HCT116 (cell line): Measurements from ENCODE around the gene GASK1A. TPM values are rescaled to one million over a fixed set of nuclear protein-coding genes. Genes with fewer than 3 reads are reported as not detected.

Experiments used
- ATAC-seq: fragments of 200-7000 bp; cut with Tn5 transposase; 2 replicates; pipeline ENCODE4 v1.9.1; 2020; ENCODE audit warnings: mild to moderate bottlenecking, moderate library complexity
- BruUV-seq: library from RNA; stranded (reverse); fragments of 400-500 nt; replicated peaks from 2 replicates; lab custom pipeline; 2021; lab: Mats Ljungman, UMichigan
- CTCF ChIA-PET: fragments of 300-600 bp; sonication (Branson Sonifier 250); formaldehyde crosslinking; loops from one replicate; lab custom pipeline; 2021; ENCODE audit warnings: antibody characterized with exemption; lab: Charles Lee
- POLR2A ChIA-PET: fragments of 300-600, 350-600 bp; sonication (Branson Sonifier 250); formaldehyde crosslinking; loops from one replicate; lab custom pipeline; 2021; ENCODE audit warnings: antibody characterized with exemption; lab: Charles Lee
- RAD21 ChIA-PET, 2 experiments: fragments of 300-600 bp; sonication (Branson Sonifier 250); formaldehyde crosslinking; loops; one replicate each; lab custom pipeline; 2023; ENCODE audit warnings: low total read pairs in 2 of 2; ENCODE audit not compliant: uncharacterized antibody in 2 of 2, unreplicated experiment in 2 of 2, low non-redundant PET in 1 of 2; lab: Charles Lee
- DNase-seq: peaks from one replicate; pipeline ENCODE4 v3.0.0-alpha.2; 2010; ENCODE audit warnings: low read depth, low spot score
- H2AFZ ChIP-seq: fragments of 200-600 bp; shearing (Covaris generic), sonication (generic); 2 replicates; pipeline ENCODE4 v1.6.1; 2017; ENCODE audit warnings: low read depth, mixed run types, mixed read lengths, antibody characterized with exemption, low read length; ENCODE audit not compliant: poor library complexity, severe bottlenecking
- H3K27ac ChIP-seq: 2 replicates; pipeline ENCODE4 v1.5.1; 2012; ENCODE audit warnings: low read depth, low read length
- H3K27me3 ChIP-seq: fragments of 200-600 bp; sonication (generic); 2 replicates; pipeline ENCODE4 v1.6.1; 2016; ENCODE audit warnings: mixed run types, low read length, mixed read lengths; ENCODE audit not compliant: insufficient read depth
- H3K36me3 ChIP-seq, 2 experiments: fragments of 200-500 bp in 1 of 2; fragments of 200-600 bp in 1 of 2; sonication (Bioruptor generic) in 1 of 2; sonication (generic) in 1 of 2; 2 replicates each; pipeline versions ENCODE4 v1.5.1 to v1.6.1; 2014 to 2016; ENCODE audit warnings: low read length in 2 of 2, inconsistent platforms in 1 of 2, mixed read lengths in 1 of 2, mixed run types in 1 of 2; ENCODE audit not compliant: insufficient read depth in 2 of 2, control insufficient read depth in 1 of 2
- H3K4me1 ChIP-seq, 2 experiments: fragments of 200-600 bp in 1 of 2; sonication (generic) in 1 of 2; 2 replicates each; pipeline versions ENCODE4 v1.5.1 to v1.6.1; 2012 to 2017; ENCODE audit warnings: low read length in 2 of 2, inconsistent platforms in 1 of 2, mild to moderate bottlenecking in 1 of 2, mixed read lengths in 1 of 2, mixed run types in 1 of 2, moderate library complexity in 1 of 2; ENCODE audit not compliant: insufficient read depth in 2 of 2, control insufficient read depth in 1 of 2
- H3K4me2 ChIP-seq: fragments of 200-600 bp; sonication (generic); 2 replicates; pipeline ENCODE4 v1.6.1; 2017; ENCODE audit warnings: mixed run types, low read length, mixed read lengths
- H3K4me3 ChIP-seq, 2 experiments: fragments of 200-600 bp in 1 of 2; sonication (generic) in 1 of 2; replicated peaks in 1 of 2; 2 replicates each; pipeline ENCODE4 v1.5.1; 2011 to 2016; ENCODE audit warnings: low read length in 2 of 2, control low read depth in 1 of 2, low read depth in 1 of 2, mild to moderate bottlenecking in 1 of 2, mixed read lengths in 1 of 2, mixed run types in 1 of 2
- H3K79me2 ChIP-seq: fragments of 200-600 bp; sonication (generic); 2 replicates; pipeline ENCODE4 v1.6.1; 2017; ENCODE audit warnings: mild to moderate bottlenecking, mixed run types, low read length, moderate library complexity, mixed read lengths; ENCODE audit not compliant: insufficient read depth
- H3K9ac ChIP-seq: fragments of 200-600 bp; sonication (generic); 2 replicates; pipeline ENCODE4 v1.6.1; 2016; ENCODE audit warnings: low read length, mixed read lengths
- H3K9me2 ChIP-seq: fragments of 200-600 bp; sonication (generic), shearing (Covaris generic); 2 replicates; pipeline ENCODE4 v1.6.1; 2017; ENCODE audit warnings: mixed run types, mild to moderate bottlenecking, moderate library complexity; ENCODE audit not compliant: insufficient read depth
- H3K9me3 ChIP-seq, 2 experiments: fragments of 200-500 bp in 1 of 2; fragments of 200-600 bp in 1 of 2; sonication (Bioruptor generic) in 1 of 2; sonication (generic) in 1 of 2; 2 replicates each; pipeline ENCODE4 v1.6.1; 2014 to 2017; ENCODE audit warnings: low read length in 2 of 2, mixed read lengths in 2 of 2, inconsistent platforms in 1 of 2, low read depth in 1 of 2, mild to moderate bottlenecking in 1 of 2, mixed run types in 1 of 2, moderate library complexity in 1 of 2; ENCODE audit not compliant: control insufficient read depth in 1 of 2, insufficient read depth in 1 of 2
- H4K20me1 ChIP-seq: fragments of 200-600 bp; sonication (generic), shearing (Covaris generic); 2 replicates; pipeline ENCODE4 v1.6.1; 2017; ENCODE audit warnings: mixed run types, mild to moderate bottlenecking, moderate library complexity; ENCODE audit not compliant: insufficient read depth
- ELF1 ChIP-seq: IDR thresholded peaks from 2 replicates; pipeline ENCODE4 v1.6.1; 2012; ENCODE audit warnings: low read depth, borderline replicate concordance
- EZH2 ChIP-seq: fragments of 200-600 bp; sonication (generic); IDR thresholded peaks from 2 replicates; pipeline ENCODE4 v1.6.1; 2017; ENCODE audit warnings: antibody characterized with exemption, mixed run types
- EZH2phosphoT487 ChIP-seq: fragments of 200-600 bp; IDR thresholded peaks from 2 replicates; pipeline ENCODE4 v1.6.1; 2018; ENCODE audit warnings: antibody characterized with exemption, borderline replicate concordance
- FOSL1 ChIP-seq: IDR thresholded peaks from 2 replicates; pipeline ENCODE4 v1.6.1; 2012; ENCODE audit warnings: low read depth
- JUND ChIP-seq: IDR thresholded peaks from 2 replicates; pipeline ENCODE4 v1.6.1; 2012
- POLR2A ChIP-seq: IDR thresholded peaks from 2 replicates; pipeline ENCODE4 v1.7.0; 2011; ENCODE audit warnings: borderline replicate concordance; ENCODE audit not compliant: insufficient read depth, insufficient read length; ENCODE audit errors: extremely low read depth
- POLR2AphosphoS5 ChIP-seq: IDR thresholded peaks from 2 replicates; pipeline ENCODE4 v1.6.1; 2011; ENCODE audit warnings: mild to moderate bottlenecking, low read depth, low read length, moderate library complexity
- RAD21 ChIP-seq: IDR thresholded peaks from 2 replicates; pipeline ENCODE4 v1.6.1; 2012; ENCODE audit warnings: low read depth, mild to moderate bottlenecking
- SIN3A ChIP-seq: IDR thresholded peaks from 2 replicates; pipeline ENCODE4 v1.6.1; 2012; ENCODE audit warnings: low read depth
- SP1 ChIP-seq: IDR thresholded peaks from 2 replicates; pipeline ENCODE4 v1.6.1; 2012; ENCODE audit warnings: low read depth
- SRF ChIP-seq: IDR thresholded peaks from 2 replicates; pipeline ENCODE4 v1.6.1; 2012; ENCODE audit warnings: low read depth
- ZFX ChIP-seq: fragments of 450-650 bp; IDR thresholded peaks from 2 replicates; pipeline ENCODE4 v1.6.1; 2017
- ZNF274 ChIP-seq: fragments of 200-500 bp; sonication (Bioruptor generic); IDR thresholded peaks from 2 replicates; pipeline ENCODE4 v1.6.1; 2014; ENCODE audit warnings: mild to moderate bottlenecking, low read depth, low read length, inconsistent platforms
- intact Hi-C: fragments of 100-400 bp; cut with micrococcal nuclease; formaldehyde crosslinking; loops from 2 replicates; pipeline ENCODE4 v1.10.0; 2022
- total RNA-seq: library from RNA; stranded (reverse); gene quantifications from one replicate; pipeline ENCODE4 v1.2.1, GENCODE V29; 2021; ENCODE audit not compliant: unreplicated experiment
- TF ChIP-seq, protein P1 (sequence below): IDR thresholded peaks from 2 replicates; pipeline ENCODE4 v1.6.1; 2012
- TF ChIP-seq, protein P2 (sequence below): IDR thresholded peaks from 2 replicates; pipeline ENCODE4 v1.6.1; 2012; ENCODE audit warnings: low read depth
- TF ChIP-seq, protein P3 (sequence below): IDR thresholded peaks from 2 replicates; pipeline ENCODE4 v1.6.1; 2011; ENCODE audit warnings: mild to moderate bottlenecking, low read length, moderate library complexity; ENCODE audit not compliant: insufficient replicate concordance; ENCODE audit errors: extremely low read depth
- TF ChIP-seq, protein P4 (sequence below): IDR thresholded peaks from 2 replicates; pipeline ENCODE4 v1.6.1; 2012

GASK1A gene
- total RNA-seq, 1 experiment from 2014 or later: 1.0 TPM

DNA sequence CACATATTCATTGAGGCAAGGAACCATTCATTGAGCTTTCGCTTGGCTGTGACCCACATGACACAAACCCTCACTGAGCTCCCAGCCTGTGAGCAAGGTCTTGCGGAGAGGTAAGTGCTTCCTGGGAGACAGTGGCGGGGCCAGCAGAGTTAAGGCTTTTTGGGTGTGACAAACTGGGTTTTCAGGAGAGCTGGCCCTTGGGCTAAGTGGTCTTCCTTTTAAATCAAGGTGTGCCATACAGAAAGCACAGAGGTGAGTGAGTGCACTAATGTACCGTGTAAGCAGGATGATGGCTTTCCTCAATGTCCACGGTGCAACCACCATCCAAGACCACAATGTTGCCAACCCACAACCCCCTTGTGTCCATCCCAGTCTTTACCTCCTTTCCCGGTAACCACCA is 98.2 kb downstream of the GASK1A start:
- ChIA-PET POLR2A (no interaction called here), CTCF (no interaction called here), RAD21 (no interaction called here)
- Histone ChIP-seq H3K27me3 (no peaks in the 10 kb centered on the region), H3K36me3 (peaks cover 4 to 16% of the 10 kb centered on the region in 2 experiments; a peak in 2 of 4 replicates), H3K79me2 (no peaks in the 10 kb centered on the region), H3K4me2 (no peak overlapping the region), H3K4me1 (peaks cover 0 to 4% of the 10 kb centered on the region in 2 experiments; a peak in 3 of 4 replicates), H3K27ac (no peak overlapping the region), H2AFZ (no peak overlapping the region), H3K9ac (no peak overlapping the region), H3K4me3 (no peak overlapping the region), H3K9me2 (no peaks in the 10 kb centered on the region), H4K20me1 (no peaks in the 10 kb centered on the region), H3K9me3 (no peaks in the 10 kb centered on the region)
- no peak for ATAC-seq
- TF ChIP-seq EZH2 (no peak), ELF1 (no peak), SRF (no peak), EZH2phosphoT487 (no peak), JUND (no peak), SP1 (no peak), RAD21 (no peak), POLR2A (no peak), SIN3A (no peak), POLR2AphosphoS5 (no peak), FOSL1 (no peak), ZFX (no peak), ZNF274 (no peak)
- TF ChIP-seq, protein P1, sequence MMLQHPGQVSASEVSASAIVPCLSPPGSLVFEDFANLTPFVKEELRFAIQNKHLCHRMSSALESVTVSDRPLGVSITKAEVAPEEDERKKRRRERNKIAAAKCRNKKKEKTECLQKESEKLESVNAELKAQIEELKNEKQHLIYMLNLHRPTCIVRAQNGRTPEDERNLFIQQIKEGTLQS: no peak
- TF ChIP-seq, protein P2, sequence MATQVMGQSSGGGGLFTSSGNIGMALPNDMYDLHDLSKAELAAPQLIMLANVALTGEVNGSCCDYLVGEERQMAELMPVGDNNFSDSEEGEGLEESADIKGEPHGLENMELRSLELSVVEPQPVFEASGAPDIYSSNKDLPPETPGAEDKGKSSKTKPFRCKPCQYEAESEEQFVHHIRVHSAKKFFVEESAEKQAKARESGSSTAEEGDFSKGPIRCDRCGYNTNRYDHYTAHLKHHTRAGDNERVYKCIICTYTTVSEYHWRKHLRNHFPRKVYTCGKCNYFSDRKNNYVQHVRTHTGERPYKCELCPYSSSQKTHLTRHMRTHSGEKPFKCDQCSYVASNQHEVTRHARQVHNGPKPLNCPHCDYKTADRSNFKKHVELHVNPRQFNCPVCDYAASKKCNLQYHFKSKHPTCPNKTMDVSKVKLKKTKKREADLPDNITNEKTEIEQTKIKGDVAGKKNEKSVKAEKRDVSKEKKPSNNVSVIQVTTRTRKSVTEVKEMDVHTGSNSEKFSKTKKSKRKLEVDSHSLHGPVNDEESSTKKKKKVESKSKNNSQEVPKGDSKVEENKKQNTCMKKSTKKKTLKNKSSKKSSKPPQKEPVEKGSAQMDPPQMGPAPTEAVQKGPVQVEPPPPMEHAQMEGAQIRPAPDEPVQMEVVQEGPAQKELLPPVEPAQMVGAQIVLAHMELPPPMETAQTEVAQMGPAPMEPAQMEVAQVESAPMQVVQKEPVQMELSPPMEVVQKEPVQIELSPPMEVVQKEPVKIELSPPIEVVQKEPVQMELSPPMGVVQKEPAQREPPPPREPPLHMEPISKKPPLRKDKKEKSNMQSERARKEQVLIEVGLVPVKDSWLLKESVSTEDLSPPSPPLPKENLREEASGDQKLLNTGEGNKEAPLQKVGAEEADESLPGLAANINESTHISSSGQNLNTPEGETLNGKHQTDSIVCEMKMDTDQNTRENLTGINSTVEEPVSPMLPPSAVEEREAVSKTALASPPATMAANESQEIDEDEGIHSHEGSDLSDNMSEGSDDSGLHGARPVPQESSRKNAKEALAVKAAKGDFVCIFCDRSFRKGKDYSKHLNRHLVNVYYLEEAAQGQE: no peak
- TF ChIP-seq, protein P3, sequence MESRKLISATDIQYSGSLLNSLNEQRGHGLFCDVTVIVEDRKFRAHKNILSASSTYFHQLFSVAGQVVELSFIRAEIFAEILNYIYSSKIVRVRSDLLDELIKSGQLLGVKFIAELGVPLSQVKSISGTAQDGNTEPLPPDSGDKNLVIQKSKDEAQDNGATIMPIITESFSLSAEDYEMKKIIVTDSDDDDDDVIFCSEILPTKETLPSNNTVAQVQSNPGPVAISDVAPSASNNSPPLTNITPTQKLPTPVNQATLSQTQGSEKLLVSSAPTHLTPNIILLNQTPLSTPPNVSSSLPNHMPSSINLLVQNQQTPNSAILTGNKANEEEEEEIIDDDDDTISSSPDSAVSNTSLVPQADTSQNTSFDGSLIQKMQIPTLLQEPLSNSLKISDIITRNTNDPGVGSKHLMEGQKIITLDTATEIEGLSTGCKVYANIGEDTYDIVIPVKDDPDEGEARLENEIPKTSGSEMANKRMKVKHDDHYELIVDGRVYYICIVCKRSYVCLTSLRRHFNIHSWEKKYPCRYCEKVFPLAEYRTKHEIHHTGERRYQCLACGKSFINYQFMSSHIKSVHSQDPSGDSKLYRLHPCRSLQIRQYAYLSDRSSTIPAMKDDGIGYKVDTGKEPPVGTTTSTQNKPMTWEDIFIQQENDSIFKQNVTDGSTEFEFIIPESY: no peak
- TF ChIP-seq, protein P4, sequence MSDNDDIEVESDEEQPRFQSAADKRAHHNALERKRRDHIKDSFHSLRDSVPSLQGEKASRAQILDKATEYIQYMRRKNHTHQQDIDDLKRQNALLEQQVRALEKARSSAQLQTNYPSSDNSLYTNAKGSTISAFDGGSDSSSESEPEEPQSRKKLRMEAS: no peak
- intact Hi-C loops: no loop called here
- BruUV-seq: no TSS peak
- DNase-seq: no peak
